NCI-H526 (cell line): ENCODE data around the gene HIVEP3.

Experiments
- DNase-seq, 2 experiments: peaks; one replicate each; lab custom pipeline; 2025; lab: John Stamatoyannopoulos, UW

HIVEP3 gene

GRCh38 chr1:41665962-41666917 is 252.5 kb downstream of the HIVEP3 start:
- DNase-seq: no peak

GRCh38 chr1:41664861-41665640 is 253.7 kb downstream of the HIVEP3 start:
- no peak for DNase-seq

DNA sequence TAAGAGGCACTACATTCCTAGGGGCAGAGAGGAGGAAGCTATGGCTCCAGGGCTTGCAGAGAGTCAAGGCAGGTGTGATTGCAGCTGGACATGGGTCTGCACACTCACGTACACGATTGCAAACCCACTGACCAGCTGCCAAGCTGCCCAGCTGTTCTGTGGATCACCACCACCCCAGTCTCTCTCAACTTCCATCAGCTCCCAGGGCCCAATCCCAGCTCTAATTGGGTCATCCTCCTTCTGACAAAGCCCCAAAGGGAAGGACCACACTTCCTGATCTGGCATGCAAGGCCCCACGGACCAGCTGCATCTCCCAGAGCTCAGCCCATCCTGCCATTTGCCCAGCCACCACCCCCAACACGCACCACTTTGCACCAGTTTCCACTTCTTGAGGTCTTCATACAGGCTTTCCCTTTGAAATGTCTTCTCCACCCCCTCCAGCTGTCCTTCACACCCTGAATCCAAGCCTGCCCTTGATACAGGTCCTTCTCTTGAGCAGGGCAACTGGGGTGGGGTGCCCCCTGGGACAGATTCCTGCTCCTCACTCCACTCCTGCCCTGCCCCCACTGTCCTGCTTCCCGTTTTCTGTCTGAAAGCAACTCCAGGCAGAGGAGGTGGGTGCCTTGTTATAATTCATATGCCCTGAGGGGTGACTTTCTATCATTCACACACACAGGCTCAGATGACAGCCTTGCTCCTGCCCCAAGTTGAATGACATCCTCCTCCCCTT is 254.9 kb downstream of the HIVEP3 start:
- no peak for DNase-seq

DNA sequence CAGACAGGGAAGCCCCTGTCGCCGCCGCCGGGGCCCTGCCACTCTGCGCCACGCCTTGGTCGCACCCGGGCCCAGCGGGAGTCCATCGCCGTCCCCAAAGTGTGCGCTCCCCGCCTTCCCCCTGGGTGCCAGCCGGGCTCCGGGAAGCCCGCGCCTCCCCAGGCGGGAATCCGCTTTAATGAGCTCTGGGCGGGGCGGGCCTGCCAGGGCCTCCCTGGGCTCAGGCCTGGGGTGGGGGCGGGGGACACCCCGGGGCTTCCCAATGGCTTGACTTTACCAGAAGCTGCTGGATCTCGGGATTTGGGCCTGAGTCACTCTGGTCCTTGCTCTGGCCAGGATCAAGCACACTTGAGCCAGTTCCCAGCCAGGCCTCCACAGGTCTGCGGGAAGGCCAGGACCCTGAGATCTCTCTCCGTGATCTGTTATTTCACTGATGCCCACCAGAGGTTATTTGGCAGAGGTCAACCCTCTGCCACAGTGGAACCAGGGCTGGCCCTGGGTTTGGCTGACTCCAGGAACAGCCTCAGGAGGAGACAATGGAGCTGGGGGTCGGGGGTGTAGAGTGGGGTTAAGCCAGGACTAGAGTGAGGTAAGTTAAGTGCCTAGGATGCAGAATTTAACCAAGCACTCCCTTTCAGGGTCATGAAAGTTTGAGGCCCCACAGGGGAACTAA is 255.8 kb downstream of the HIVEP3 start:
- peak in 1 of 2 experiments; percentile 65 for DNase-seq

GRCh38 chr1:41662061-41662764 is 256.5 kb downstream of the HIVEP3 start:
- peak in 1 of 2 experiments; percentile 76 for DNase-seq

- peak in 1 of 2 experiments; percentile 62 for DNase-seq
These were observed 257.2 kb downstream of the HIVEP3 start for GRCh38 chr1:41661428-41662060.

DNA sequence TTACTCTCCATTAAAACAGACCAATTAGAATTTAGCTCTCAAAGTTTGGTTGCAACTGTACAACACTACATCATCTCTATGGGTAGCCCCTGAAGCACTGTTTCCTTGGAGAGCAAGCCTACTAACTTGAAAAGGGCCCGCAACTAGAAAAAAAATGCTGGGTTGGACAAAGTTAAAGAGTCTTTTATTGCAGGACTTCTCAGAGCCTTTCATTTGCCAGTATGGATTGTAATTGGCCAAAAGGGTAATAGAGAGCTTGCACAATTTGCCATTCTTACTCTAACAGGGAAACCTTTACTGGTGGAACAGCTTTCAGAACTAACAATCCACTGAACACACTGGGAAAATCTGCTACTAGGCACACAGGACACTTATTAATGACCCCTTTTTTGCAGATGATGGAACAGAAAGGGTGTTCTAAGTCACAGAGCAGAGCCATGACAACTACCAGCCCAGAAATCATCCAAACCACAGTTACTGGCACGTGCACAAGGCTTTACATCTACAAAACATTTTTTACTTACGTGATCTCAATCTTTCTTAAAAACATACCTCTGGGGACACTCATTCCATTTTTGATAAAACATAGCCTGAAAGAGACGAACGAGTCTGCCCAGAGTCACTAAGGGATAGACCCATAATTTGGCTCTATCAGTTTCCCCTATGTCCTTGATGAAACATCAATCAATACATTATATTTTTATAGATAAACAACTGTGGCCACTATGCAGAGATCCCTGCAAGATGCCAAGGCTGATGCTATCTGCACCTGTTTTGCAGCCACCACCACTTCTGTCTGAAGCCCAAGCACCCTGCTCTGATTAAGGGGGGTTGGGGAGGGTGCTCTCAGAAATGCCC is 257.9 kb downstream of the HIVEP3 start:
- DNase-seq: no peak

DNA sequence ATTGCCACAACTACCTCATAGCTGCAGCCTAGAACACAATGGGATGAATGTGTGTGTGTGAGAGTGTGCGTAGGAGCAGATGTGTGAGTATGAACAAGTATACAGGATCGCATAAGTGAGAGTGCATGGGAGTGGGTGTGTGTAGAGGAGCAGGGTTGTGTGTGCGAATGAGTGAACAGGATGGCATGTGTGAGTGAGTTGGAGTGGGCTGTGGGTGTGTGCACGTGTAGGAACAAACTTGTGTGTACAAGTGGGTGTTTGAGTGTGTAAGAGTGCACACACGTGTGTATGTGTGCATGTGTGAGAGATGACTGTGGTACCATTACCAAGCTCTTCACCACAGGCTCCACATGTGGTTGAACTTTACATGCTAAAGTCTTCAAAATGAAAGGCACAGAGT is 258.8 kb downstream of the HIVEP3 start:
- no peak for DNase-seq

GRCh38 chr1:41659159-41659495 is 259.6 kb downstream of the HIVEP3 start:
- DNase-seq: no peak

DNA sequence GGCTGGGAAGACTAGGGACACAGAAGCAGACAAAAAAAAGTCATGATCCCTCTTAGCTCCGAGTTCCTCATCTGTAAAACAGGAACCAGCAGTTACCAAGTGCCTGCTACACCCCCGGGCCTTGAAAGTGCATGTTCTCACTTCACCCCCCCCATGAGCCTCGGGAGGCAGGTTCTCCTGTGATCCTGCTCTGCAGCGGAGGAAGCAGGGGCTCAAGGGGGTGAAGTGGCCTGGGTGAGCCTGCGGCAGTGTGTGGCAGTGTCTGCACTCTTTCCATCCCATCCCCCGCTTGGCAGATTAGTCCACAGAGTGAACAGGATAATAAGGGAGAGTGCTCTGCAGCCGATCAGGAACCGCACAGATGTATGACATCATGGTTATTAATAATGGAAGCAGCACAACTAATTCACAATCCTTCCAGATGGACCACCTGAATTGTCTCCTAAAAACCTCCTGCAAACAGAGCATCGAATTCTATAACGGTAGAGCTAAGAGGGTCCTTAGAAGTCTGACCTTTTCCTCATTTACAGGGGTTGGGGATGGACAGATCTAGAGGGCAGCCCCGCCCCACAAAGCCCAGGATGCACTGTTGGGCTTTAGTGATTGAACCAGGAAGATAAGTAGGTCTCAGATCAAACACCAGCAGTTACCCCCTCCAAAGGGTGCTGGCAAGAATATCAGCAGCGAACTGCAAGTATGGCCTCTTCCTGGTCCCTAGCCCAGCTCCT is 260.1 kb downstream of the HIVEP3 start:
- DNase-seq: no peak

DNA sequence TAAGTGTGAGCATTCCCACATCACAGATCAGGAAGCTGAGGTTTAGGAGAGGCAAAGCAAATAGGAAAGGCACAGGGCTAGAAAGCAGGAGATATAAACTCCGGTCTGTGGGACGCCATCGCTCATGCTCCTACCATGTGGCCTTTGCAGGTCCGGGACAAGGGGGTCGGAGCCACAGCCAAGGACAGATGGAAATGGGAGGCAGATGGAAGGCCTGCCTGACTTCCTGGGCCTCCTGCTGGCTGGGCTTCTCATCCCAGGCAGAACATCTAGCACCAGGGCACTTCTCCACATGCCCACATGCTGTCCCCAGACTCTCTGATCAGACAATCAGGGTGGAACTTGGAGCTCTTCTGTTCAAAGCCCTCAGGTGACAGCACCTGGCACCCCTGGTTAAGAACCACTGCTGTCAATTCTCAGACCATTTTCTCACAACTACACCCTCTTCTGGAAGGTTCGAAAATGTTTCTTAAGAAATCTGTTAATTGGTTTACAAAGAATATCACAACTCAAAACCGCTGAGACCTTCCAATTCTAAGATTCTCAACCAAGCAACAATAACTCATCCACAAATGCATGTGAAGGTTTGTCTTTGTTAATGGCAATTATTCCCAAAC is 260.9 kb downstream of the HIVEP3 start:
- DNase-seq: no peak

GRCh38 chr1:41656825-41657500 is 261.8 kb downstream of the HIVEP3 start:
- DNase-seq: no peak

DNA sequence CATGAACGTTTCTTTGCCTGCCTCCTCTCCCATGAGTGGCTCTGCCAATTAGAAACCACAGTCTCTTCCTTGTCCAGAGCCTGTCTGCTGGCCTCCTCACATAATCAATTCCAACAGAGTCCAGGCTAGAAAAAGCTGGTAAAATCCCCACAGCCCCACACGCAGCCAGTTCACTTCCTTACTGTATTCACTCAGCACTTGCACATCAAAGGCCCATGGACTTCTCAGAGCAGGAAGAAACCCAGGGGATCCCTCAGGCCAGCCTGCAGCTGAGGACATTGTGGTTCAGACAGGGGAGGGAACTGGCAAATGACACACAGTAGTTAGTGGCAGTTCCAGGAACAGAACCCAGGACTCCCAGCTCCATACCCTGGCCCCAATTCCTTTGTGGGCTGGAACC is 262.7 kb downstream of the HIVEP3 start:
- no peak for DNase-seq

DNA sequence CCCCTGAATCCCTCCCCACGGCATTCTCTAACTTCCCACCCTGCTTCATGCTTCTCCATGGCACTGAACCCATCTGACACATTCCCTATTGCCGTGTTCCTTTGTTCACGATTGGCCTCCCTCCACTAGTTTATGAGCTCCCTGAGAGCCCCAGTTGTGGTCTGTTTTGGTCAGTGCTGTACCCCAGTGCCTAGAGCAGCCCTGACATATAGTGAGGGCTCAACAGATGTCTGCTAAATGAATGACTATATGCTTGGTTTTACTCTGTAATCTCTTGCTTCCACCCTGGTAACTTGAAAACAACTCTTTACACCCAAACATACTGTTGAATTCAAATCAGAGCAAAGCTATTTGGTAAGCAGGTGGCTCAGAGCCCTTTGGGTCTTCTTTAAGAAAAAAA is 263.1 kb downstream of the HIVEP3 start:
- no peak for DNase-seq

GRCh38 chr1:41653574-41653973 is 265.1 kb downstream of the HIVEP3 start:
- DNase-seq: no peak

DNA sequence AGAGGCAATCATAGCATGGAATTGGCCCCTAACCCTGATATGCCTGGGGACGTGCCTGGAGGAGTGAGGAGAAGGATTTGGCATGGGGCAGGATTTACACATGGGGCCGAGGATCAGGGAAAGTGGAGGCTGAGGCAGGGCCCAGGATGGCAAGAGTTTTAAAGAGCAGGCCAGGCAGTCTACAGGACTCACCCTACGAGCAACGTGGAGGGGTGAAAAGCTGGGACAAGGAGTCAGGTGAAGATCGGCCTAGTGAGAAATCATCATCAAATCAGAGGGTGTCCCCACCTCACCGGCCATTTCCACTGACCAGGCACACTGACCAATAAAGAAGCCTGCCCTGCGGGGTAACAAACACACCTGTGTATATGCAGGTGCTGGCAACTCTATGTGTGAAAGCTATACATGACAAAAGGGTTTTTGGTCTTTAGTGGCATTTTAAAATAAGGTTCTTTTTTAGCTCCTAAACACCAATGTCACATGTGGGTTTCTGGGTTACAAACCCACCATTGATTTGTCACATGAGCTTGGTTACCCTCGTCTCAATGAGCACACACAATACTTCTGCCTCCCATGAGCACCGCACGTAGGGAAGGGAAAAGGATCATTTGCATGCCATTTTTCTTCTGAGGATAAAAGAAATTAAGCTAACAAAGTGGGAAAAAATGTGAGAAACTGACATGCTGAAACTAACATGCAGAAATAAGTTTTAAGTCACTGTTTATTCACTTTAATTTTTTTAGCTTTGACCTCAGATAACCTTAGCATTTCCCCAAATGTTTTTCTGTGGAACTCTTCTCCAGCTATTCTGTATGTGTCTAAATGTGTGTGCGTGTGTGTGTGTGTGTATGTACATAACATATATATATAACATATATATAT is 266.1 kb downstream of the HIVEP3 start:
- DNase-seq: no peak
